Measurements from ENCODE around the gene NHSL2.
A peak's percentile ranks its signal among the peaks of the same experiment; 100 is the strongest.
"Not testable (repeated sequence)": the region's sequence is repeated elsewhere in the genome, so short reads cannot be mapped to it uniquely, and the experiment has no call there.

NHSL2 gene

DNA sequence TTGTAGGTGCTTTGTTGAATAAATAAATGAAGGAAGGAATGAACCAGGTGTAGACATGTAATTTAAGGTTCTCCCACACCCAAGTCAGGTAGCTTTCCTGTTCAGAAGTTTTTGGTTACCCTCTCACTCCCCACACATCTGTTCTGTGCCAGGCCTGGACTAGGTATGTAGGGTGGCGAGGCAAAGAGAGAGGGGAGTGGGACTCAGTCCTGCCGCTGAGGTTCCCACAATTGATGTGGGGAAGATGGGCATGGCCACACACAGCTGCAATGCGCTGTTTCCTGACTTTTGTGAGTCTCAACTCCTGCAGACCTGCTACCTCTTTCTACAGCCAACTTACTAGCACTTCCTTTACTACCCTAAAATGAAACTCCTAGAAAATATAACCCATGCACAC lies 132.2 kb downstream of the NHSL2 start:
- DNase-seq (ENCODE audit: low spot score) = no peak

GRCh38 chrX:72043636-72044035 lies 133.0 kb downstream of the NHSL2 start:
- no peak for DNase-seq (ENCODE audit: low spot score)

- no peak for DNase-seq (ENCODE audit: low spot score)
These were observed 134.5 kb downstream of the NHSL2 start for GRCh38 chrX:72045141-72045540.

DNA sequence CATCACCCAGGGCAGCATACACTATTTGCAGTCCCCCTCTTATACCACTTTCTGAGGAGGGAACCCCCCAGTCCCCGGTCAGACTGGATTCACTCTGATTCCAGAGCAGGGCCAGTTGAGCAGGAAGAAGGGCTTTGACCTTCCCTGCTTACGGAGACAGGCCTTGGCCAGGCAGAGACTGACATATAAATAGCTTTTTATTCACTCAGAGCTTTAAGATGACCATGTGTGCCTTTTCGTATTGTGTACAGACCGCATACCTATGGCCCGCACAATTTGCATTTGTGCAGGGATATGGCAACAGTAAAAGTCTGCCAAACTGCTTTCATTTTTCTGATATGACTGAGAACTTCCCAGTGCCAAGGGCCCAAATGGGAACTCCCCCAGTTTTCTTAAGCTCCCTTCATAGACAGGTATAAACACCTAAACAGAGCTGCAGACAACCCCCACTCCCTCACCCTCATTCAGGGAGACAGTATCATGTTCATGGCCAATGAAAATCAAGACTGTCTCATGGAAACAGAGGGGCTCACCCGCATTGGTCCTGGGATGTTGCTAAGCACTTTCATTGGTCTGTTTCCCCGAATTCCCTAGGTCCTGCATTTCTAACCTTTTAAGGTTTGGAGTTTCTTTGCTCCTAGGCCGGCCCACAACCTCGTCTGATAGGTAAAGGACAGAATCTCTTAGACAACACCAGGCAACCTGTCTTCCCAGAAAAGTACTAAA lies 135.1 kb downstream of the NHSL2 start:
- DNase-seq (ENCODE audit: low spot score) = no peak

DNA sequence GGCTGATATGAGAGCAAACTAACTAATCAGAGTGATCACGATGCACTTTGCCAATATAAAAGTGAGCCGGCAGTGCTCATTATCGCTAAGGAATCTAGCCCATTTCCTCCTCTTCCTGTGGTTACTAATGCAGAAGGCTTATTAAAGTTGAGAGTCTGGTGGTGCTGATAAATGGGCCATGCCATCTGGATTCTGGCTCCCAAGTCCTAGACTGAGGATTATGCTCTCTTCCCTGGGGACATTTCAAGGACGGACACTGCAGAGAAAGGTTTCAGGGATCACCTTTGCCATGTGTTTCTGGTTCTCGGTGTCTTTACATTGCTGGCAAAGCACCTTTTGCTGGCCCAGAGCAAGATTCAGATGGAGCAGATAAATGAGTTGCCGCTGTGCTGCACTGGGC lies 135.8 kb downstream of the NHSL2 start:
- no peak for DNase-seq (ENCODE audit: low spot score)

- no peak for DNase-seq (ENCODE audit: low spot score)
These were observed 138.1 kb downstream of the NHSL2 start for GRCh38 chrX:72048510-72049455.

- DNase-seq (ENCODE audit: low spot score) = no peak
These were observed 139.4 kb downstream of the NHSL2 start for GRCh38 chrX:72050011-72050410.

- DNase-seq (ENCODE audit: low spot score) = no peak
These were observed 140.9 kb downstream of the NHSL2 start for GRCh38 chrX:72051589-72051988.

DNA sequence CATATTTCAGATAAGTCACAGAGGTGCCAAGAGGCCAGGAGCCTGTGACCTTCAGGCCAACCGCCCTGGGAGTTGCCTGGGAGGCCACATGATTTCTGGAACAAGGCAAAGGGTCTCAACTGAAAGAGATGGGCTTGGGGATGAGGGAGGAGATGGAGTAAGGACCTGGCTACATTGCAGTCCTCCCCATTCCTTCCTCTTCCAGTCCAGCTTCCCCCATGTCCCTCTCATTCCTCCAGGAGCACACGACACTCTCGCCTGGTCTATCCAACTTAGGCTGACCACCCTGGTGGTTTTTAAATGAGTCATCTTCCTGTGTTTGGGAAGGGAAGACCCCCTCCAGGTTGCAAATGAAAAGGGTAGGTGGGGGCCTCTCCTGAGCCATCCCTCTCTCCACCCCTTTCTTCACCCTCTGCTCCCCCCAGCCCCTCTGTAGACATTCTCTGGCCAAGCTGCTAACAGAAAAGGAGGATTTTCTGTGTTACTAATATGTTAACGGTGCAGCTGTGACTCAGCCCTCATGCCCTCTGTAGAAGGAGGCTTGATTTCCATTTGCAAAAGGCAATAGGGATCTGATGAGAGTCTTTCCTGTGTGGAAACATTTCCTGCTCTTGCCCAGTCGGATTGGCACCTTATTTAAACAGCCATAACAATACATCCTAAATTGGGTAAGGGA lies 141.9 kb downstream of the NHSL2 start:
- peak; percentile 47 for DNase-seq (ENCODE audit: low spot score)

- DNase-seq (ENCODE audit: low spot score) = no peak
These were observed 142.9 kb downstream of the NHSL2 start for GRCh38 chrX:72053508-72053907.

DNA sequence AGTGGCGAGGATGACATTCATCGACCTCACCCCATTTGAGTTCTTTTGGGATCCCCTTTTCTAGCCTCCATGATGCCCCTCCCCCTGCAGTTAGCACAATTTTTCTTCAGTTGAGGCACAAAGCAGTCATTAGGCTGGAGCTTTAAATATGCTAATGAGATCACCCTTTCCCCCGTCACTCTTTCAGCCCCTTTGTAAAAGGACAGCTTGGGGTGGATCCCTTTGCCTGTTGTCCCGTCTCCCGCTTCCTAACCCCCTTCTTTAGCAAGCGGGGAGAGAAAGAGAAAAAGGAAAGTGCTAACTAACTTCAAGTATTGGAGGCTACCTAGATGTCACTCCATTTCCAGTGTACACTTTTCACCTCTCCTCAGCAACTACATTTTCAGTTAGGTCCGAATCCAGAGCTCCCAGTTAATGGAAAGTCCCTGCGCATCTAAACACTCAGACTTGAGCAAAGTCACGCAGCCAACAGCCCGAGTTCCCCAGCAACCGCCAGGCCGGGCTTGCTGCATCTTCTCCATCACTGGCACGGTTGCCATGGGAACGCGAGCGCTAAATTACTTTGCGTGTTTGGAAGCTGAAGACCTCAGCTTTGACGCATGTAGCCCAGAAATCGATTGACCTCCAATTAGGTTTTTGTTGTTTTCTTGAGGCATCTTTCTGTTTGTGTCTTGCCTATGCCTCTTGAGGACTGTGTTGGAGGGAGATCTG lies 144.3 kb downstream of the NHSL2 start:
- no peak for DNase-seq (ENCODE audit: low spot score)

DNA sequence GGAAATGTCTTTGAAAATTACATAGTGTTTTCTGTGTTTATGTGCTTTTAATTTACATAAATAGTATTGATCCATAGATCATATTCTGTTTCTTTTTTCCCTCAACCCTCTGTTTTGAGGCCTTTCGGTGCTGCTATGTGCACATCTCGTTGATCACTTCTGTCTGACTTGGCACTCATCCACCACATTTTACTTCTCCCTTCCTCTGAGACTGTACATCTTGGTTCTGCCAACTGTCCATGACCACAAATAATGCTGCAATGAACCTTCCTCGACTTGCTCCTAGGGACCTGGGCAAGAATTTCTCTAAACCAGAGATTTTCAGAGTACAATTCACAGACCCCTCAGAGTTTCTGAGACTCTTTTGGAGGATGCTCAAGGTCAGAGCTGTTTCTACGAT lies 146.7 kb downstream of the NHSL2 start:
- DNase-seq (ENCODE audit: low spot score) = no peak

DNA sequence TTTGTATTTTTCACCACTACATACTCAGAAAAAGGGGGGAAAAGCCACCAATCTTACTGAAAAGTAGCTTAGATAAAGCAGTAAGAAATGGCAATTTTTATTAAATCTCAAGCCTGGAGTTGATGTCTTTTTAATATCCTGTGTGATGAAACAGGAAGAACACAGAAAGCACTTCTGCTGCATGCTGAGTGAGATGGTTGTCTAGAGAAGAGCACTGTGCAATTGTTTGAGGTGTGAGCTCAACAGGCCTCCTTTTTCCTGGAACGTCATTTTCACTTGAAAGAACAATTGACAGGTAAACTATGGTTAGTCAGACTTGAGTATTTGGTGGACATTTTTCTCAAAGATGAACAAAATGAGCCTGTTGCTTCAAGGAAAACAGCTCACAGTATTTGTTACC lies 147.2 kb downstream of the NHSL2 start:
- DNase-seq (ENCODE audit: low spot score) = no peak

GRCh38 chrX:72058346-72058745 lies 147.7 kb downstream of the NHSL2 start:
- not testable (repeated sequence) for DNase-seq (ENCODE audit: low spot score)

GRCh38 chrX:72060196-72060920 lies 149.7 kb downstream of the NHSL2 start:
- no peak for DNase-seq (ENCODE audit: low spot score)

GRCh38 chrX:72060921-72061490 lies 150.4 kb downstream of the NHSL2 start:
- DNase-seq (ENCODE audit: low spot score) = no peak

DNA sequence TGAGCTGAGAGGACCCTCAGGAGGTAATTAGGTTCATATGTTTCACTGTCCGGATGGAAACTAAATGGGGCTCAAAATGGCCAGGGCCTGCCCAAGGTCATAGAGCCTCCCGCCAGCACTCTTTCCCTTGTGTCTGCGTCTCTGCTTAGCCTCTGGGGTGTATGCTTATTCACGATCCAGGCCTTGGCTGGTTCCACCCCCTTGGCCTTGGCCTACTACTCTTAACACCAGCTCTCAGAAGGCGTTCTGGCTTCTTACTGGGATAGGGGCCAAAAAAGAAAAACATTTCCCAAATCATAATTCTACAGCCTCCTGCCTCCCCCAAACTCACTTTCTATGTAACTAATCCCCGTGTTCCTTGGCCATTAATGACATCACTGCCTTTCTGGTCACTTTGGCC lies 152.3 kb downstream of the NHSL2 start:
- DNase-seq (ENCODE audit: low spot score) = no peak

GRCh38 chrX:72069350-72070160 lies 158.9 kb downstream of the NHSL2 start:
- no peak for DNase-seq (ENCODE audit: low spot score)

GRCh38 chrX:72071213-72071612 lies 160.6 kb downstream of the NHSL2 start:
- DNase-seq (ENCODE audit: low spot score) = no peak

GRCh38 chrX:72073633-72074032 lies 163.0 kb downstream of the NHSL2 start:
- no peak for DNase-seq (ENCODE audit: low spot score)

All from AG08395 (cell line).